ENCODE measurements around the gene CLEC5A.
"Not testable (repeated sequence)": the region's sequence is repeated elsewhere in the genome, so short reads cannot be mapped to it uniquely, and the experiment has no call there.

- not testable (repeated sequence) for TF ChIP-seq CTCF, POLR2A (IDR thresholded peaks at IDR 0.05)
Measured at GRCh38 chr7:141987803-141988202, 41.0 kb upstream of the CLEC5A start.
